Measurements from ENCODE around the gene PAM.
"Not testable (repeated sequence)": the region's sequence is repeated elsewhere in the genome, so short reads cannot be mapped to it uniquely, and the experiment has no call there.

PAM gene

DNA sequence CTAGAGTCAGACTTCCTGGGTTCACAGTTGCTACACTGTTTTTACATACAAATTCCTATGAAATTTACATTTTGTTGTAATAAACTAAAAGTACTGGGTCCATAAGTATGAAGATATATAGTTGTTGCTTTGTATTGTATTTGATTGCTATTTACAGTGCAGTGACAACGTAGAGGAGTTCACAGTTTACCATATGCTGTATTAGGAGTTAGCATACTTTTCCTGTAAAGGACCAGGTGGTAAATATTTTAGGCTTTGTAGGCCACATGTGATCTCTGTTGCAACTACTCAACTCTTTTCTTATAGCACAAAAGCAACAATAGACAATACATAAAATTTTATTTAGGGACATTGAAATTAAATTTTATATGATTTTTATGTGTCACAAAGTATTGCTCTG lies 18.0 kb downstream of the PAM start:
- TF ChIP-seq, protein P1, sequence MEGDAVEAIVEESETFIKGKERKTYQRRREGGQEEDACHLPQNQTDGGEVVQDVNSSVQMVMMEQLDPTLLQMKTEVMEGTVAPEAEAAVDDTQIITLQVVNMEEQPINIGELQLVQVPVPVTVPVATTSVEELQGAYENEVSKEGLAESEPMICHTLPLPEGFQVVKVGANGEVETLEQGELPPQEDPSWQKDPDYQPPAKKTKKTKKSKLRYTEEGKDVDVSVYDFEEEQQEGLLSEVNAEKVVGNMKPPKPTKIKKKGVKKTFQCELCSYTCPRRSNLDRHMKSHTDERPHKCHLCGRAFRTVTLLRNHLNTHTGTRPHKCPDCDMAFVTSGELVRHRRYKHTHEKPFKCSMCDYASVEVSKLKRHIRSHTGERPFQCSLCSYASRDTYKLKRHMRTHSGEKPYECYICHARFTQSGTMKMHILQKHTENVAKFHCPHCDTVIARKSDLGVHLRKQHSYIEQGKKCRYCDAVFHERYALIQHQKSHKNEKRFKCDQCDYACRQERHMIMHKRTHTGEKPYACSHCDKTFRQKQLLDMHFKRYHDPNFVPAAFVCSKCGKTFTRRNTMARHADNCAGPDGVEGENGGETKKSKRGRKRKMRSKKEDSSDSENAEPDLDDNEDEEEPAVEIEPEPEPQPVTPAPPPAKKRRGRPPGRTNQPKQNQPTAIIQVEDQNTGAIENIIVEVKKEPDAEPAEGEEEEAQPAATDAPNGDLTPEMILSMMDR (conservative IDR thresholded peaks at IDR 0.05; ENCODE audit: low read depth): no peak
- DNase-seq (ENCODE audit: low spot score): no peak
- H3K27ac ChIP-seq: no peak overlapping the region
- CTCF ChIA-PET: no interaction called here
- POLR2A ChIA-PET (ENCODE audit: low non-redundant PET): no interaction called here

DNA sequence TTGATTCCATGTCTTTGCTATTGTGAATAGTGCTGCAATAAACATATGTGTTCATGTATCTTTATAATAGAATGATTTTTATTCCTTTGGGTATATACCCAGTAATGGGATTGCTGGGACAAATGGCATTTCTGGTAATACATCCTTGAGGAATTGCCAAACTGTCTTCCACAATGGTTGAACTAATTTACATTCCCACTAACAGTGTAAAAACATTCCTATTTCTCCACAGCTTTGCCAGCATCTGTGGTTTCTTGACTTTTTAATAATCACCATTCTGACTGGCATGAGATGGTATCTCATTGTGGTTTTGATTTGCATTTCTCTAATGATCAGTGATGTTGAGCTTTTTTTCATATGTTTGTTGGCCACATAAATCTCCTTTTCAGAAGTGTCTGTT lies 20.7 kb downstream of the PAM start:
- DNase-seq (ENCODE audit: low spot score); H3K27ac ChIP-seq; POLR2A ChIA-PET (ENCODE audit: low non-redundant PET): not testable (repeated sequence)
- CTCF ChIA-PET: interaction anchor here (0.6 to 0.7 kb wide), 2 partner anchors 50 to 181 kb away, joined by 3 read pairs; no protein-coding TSS in a partner anchor

DNA sequence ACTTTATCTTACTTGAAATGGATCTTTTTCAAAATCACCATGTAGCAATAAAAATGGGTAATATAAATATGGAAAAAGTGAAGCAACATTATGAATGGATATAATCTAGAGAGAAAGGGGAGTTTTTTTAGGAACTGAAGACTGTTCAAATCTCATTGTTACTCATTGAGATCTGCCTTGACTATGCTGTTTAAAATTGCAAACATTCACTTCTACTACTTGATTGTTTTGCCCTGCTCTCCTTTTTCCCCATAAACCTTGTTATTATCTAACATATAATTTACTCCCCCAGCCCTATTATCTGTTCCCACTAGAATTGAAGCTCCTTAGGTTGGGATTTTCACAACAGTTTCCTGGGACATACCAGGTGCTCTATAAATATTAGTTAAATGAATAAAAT lies 22.0 kb downstream of the PAM start:
- ChIA-PET POLR2A (ENCODE audit: low non-redundant PET) (no interaction called here), CTCF (interaction anchor here (0.7 kb wide), 1 partner anchor 89 kb away, joined by 3 read pairs; no protein-coding TSS in a partner anchor)
- no peak for DNase-seq (ENCODE audit: low spot score)
- TF ChIP-seq, protein P1 (conservative IDR thresholded peaks at IDR 0.05; ENCODE audit: low read depth): no peak
- H3K27ac ChIP-seq: no peak overlapping the region

DNA sequence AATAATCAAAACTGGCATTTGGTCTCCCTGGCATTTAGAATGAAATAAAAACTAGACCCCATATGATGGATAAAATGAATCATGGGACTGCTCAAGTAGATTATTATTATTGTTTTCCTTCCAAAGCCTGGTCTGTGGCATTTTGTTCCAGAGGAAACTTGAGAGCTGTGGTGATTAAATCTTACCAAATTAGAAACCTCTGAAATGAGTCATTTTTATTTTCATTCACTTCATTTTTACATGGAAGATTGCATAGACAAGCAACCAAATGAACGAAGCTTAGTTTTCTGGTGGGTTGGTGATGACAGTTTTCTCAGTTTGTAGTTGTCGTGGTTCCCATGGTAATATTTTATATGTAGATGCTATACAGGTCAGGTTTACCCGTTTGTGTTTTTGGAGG lies 23.4 kb downstream of the PAM start:
- ChIA-PET POLR2A (ENCODE audit: low non-redundant PET) (no interaction called here), CTCF (interaction anchor here (0.6 kb wide), 1 partner anchor 76 kb away, joined by 3 read pairs; no protein-coding TSS in a partner anchor)
- H3K27ac ChIP-seq: no peak overlapping the region
- TF ChIP-seq, protein P1 (conservative IDR thresholded peaks at IDR 0.05; ENCODE audit: low read depth): no peak
- peak; percentile 18 for DNase-seq (ENCODE audit: low spot score)

DNA sequence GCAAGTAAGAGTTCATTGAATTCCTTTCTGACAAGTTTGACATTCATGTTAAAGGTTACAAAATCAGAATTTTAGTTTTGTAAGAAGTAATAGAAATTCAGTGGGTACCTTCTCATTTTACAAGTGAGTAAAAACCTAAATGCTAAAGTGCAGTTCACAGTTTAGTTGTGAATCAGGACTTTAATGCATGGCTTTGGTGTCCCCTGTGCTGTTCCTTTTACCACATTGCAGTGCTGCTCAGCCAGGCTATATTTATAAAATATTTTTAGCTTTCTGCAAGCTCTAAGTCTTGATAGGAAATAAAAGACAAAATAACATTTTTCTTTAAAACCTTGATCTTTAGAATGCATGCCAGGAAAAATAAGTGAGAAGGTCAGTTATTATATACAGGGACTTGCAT lies 26.3 kb downstream of the PAM start:
- DNase-seq (ENCODE audit: low spot score): no peak
- no peak overlapping the region for H3K27ac ChIP-seq
- ChIA-PET CTCF (interaction anchor here (0.6 to 2.5 kb wide), 4 partner anchors 17 to 327 kb away, joined by 4 to 11 read pairs (median 6); no protein-coding TSS in a partner anchor), POLR2A (ENCODE audit: low non-redundant PET) (no interaction called here)
- TF ChIP-seq, protein P1 (conservative IDR thresholded peaks at IDR 0.05; ENCODE audit: low read depth): no peak

DNA sequence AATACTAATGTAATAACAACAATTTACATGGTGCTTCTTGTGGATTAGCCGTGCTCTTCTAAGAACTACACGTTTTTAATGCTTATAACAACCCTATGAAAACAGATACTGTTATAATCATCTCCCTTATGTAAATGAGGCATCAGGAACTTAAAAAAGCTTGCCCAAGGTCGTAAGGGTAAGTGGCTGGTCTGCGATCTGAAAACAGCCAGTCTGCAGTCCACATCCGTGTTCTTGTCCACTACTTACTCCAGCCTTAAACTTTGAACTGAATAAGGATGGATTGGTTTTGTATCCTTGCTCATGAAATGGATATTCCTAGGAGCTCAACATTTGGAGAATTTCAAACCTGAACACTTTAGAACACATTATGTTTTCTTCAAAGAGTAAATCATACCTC lies 26.7 kb downstream of the PAM start:
- TF ChIP-seq, protein P1 (conservative IDR thresholded peaks at IDR 0.05; ENCODE audit: low read depth): no peak
- ChIA-PET POLR2A (ENCODE audit: low non-redundant PET) (no interaction called here), CTCF (interaction anchor here (0.7 to 2.5 kb wide), 3 partner anchors 17 to 327 kb away, joined by 3 to 11 read pairs (median 4); partner anchors contain the start of gene PAM)
- no peak for DNase-seq (ENCODE audit: low spot score)
- H3K27ac ChIP-seq: no peak overlapping the region

DNA sequence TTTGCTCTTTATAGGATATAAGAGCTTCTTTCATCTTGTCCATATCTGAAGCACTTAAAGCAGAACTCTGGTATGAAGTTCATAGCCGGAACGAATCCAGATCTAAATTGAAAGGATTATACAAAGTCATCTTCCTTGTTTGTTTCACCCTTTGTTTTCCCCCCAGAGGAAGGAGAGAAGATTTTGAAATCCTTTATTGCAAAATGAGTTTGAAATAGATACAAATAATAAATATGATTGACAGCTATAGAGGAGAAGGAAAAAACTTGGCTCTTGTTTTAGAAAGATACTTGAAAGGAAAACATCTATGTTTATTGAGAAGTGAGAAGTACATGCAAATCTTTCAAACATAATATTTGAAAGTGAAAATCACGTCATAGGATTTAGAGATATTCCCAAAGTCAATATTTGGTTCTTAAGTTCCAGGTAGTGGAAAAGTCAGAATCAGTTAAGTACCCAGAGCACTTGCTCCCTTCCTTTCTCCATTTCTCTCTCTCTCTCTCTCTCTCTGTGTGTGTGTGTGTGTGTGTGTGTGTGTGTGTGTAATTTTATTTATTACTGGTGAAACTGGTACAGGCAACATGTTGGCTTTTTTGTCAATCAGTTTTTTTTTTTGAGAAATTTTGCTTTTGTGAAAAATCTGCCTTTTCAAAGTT lies 27.2 kb downstream of the PAM start:
- TF ChIP-seq, protein P1 (conservative IDR thresholded peaks at IDR 0.05; ENCODE audit: low read depth): no peak
- H3K27ac ChIP-seq: no peak overlapping the region
- ChIA-PET POLR2A (ENCODE audit: low non-redundant PET) (no interaction called here), CTCF (interaction anchor here (0.7 to 2.5 kb wide), 4 partner anchors 16 to 436 kb away, joined by 3 to 11 read pairs (median 4); partner anchors contain the start of genes GIN1 and PAM)
- DNase-seq (ENCODE audit: low spot score): no peak

Data from RWPE1 (cell line).